Left lung (tissue), 10 donors: ENCODE data around the gene SLC48A1. TPM values are rescaled to one million over a fixed set of nuclear protein-coding genes. Genes with fewer than 3 reads are reported as not detected.

Source experiments
- ATAC-seq: fragments of 200-7000 bp; cut with Tn5 transposase; one replicate; pipeline ENCODE4 v1.9.1; 2020; ENCODE audit warnings: moderate library complexity
- DNase-seq, 4 donors: peaks; one replicate each; pipeline ENCODE4 v3.0.0-alpha.2; 2013 to 2020
- H3K27ac ChIP-seq, 2 donors: fragments of 200-600 bp; sonication (generic) in 1 of 2; one replicate each; pipeline versions ENCODE4 v1.5.0 to v1.8.0; 2020 to 2021
- H3K27me3 ChIP-seq, 2 donors: fragments of 200-600 bp; sonication (generic) in 1 of 2; one replicate each; pipeline versions ENCODE4 v1.5.0 to v1.8.0; 2020 to 2021
- H3K36me3 ChIP-seq, 2 donors: fragments of 200-600 bp; sonication (generic) in 1 of 2; one replicate each; pipeline versions ENCODE4 v1.5.0 to v1.8.0; 2020 to 2021
- H3K4me1 ChIP-seq, 2 donors: fragments of 200-600 bp; one replicate each; pipeline ENCODE4 v1.8.0; 2021
- H3K4me3 ChIP-seq, 2 donors: fragments of 200-600 bp; sonication (generic) in 1 of 2; one replicate each; pipeline versions ENCODE4 v1.5.0 to v1.8.0; 2020 to 2021; ENCODE audit warnings: mild to moderate bottlenecking in 1 of 2
- H3K9me3 ChIP-seq, 2 donors: fragments of 200-600 bp; sonication (generic) in 1 of 2; one replicate each; pipeline versions ENCODE4 v1.5.0 to v1.8.0; 2020 to 2021
- intact Hi-C, 2 donors: fragments of 100-400 bp; cut with DNase I; formaldehyde crosslinking; loops; one replicate each; pipeline versions ENCODE4 v1.11.2 to v1.14.2; 2022
- polyA plus RNA-seq, 6 donors: library from polyadenylated mRNA; unstranded; fragments of 120-200 nt; gene quantifications; one replicate each; pipeline ENCODE4 v1.2.1, GENCODE V29; 2013; ENCODE audit not compliant: insufficient read length in 6 of 6
- total RNA-seq, 2 donors: library from RNA; stranded (reverse); fragmentation: NEBNext Ultra II Directional; extraction: Animal tissue kit (Norgen Biotek cat#: 25700); gene quantifications; one replicate each; pipeline ENCODE4 v1.2.1, GENCODE V29; 2021
- TF ChIP-seq, protein P1 (sequence below), 2 donors: fragments of 200-600 bp; sonication (generic) in 1 of 2; IDR thresholded peaks; one replicate each; pipeline versions ENCODE4 v1.5.0 to v1.8.0; 2021; ENCODE audit warnings: antibody characterized with exemption in 2 of 2
- donor health status: DM: no; HTN: yes; CAD: no.
- donor health status: DM: no; HTN: no; CAD: no.

SLC48A1 gene
- total and polyA plus RNA-seq, 8 donors: 14.9 to 38.6 (median 18.3) TPM

DNA sequence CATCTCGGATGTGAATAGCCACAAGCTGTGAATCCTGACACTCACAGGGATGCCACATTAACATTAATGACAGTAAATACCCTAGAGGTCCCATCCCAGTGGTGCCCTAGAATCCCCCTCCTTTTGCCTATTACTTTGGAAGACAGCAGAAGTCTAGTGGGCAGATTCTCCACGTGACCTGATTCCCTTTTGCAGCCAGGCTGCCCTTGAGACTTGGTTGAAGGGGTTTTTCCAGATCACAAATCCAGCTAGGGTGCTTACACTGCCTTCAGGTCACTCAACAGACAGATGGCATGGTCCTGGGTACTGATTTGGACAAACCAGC, 38.0 kb downstream of the SLC48A1 start:
- DNase-seq (no peak), ATAC-seq (no peak)
- Histone ChIP-seq H3K4me1 (peaks cover 84 to 100% of the 10 kb centered on the region in 2 donors), H3K4me3 (no peak overlapping the region), H3K27me3 (no peaks in the 10 kb centered on the region), H3K36me3 (peaks cover 0 to 10% of the 10 kb centered on the region in 2 donors), H3K9me3 (no peaks in the 10 kb centered on the region), H3K27ac (peak overlapping the region; percentile 92)
- TF ChIP-seq, protein P1, sequence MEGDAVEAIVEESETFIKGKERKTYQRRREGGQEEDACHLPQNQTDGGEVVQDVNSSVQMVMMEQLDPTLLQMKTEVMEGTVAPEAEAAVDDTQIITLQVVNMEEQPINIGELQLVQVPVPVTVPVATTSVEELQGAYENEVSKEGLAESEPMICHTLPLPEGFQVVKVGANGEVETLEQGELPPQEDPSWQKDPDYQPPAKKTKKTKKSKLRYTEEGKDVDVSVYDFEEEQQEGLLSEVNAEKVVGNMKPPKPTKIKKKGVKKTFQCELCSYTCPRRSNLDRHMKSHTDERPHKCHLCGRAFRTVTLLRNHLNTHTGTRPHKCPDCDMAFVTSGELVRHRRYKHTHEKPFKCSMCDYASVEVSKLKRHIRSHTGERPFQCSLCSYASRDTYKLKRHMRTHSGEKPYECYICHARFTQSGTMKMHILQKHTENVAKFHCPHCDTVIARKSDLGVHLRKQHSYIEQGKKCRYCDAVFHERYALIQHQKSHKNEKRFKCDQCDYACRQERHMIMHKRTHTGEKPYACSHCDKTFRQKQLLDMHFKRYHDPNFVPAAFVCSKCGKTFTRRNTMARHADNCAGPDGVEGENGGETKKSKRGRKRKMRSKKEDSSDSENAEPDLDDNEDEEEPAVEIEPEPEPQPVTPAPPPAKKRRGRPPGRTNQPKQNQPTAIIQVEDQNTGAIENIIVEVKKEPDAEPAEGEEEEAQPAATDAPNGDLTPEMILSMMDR (IDR thresholded peaks at IDR 0.05): no peak
- intact Hi-C loops: no loop called here

DNA sequence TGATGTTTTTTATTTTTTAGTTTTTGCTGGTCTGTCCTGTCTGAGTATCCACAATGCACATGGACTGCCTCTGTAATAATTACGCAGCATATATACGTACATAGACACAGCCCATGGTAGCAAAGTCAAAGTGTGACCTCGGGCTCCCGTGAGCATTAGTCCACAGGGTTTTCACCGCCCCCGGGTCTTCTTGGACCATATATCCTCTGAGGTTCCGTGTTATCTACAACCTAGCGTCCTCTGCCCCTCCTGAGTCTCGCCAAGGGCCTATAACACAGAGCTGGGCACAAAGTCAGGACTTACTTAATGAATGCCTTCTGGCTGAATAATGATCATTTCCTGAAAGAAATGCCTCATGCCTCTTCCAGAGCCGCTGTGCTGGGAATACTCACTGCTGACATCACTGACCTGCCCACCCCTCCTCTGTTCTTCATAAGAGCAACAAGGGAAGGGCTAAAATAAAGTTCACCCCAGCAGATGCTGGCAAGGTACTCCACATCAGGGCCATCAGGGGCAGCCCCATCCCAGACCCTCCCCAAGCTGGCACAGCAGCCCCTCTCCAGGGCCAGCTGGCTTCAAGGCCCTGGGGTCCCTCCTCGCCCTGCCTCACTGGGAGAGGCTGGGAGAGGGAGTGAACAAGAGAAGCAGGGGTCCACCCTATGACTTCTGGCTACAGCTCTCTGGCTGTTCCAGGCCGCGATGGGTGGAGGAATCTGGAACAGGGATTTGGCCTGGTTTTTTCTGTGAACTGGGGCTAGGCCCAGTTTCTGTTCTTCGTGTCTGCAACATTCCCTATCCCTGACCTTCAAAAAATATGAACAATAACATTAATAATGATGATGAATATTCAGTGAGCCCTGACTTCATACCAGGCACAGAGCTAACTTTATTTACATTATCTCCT, 38.8 kb downstream of the SLC48A1 start:
- intact Hi-C loops: no loop called here
- no peaks in the 10 kb centered on the region for H3K27me3 ChIP-seq
- no peaks in the 10 kb centered on the region for H3K9me3 ChIP-seq
- H3K4me1 ChIP-seq: peaks cover 79 to 100% of the 10 kb centered on the region in 2 donors
- H3K4me3 ChIP-seq: peak overlapping the region in 1 of 2 donors; percentile 27
- peak; percentile 6 for ATAC-seq
- no peak for DNase-seq
- peaks cover 0 to 10% of the 10 kb centered on the region in 2 donors for H3K36me3 ChIP-seq
- peak overlapping the region; percentile 92 for H3K27ac ChIP-seq
- TF ChIP-seq, protein P1 (IDR thresholded peaks at IDR 0.05): no peak

DNA sequence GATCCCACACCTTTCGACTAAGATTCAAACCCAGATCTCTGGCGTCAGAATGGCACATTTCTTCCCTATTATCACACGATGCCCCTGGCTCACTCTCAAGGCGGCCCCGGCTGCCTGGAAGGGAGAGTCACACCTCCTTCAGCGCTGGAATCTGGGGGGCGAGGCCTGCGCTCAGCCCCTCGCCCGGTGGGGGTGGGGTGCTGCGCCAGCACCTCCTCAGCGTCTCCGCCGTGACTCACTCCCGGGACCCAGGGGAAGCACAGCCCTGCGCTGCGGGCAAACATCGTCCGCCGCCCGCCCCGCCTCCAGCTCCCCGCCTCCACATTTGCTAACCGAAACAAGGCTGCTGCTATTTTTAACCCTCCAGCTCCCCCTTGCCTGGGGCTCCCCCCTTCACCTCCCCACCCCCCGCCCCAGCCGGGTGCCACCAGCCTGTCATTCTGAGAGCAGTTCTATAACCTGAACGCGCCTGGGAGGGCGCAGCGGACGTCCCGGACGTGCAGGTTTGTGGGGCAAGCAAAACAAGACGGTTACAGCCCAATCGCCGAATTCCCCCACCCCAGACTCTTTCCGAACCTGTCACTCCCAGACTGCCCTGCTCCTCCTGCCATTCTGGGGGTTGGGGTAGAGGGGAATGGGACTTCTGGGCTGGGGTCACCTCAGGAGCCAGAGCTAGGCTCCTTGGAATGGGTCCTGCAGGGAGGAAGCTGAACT, 39.9 kb downstream of the SLC48A1 start:
- Histone ChIP-seq H3K36me3 (peaks cover 0 to 10% of the 10 kb centered on the region in 2 donors), H3K9me3 (no peaks in the 10 kb centered on the region), H3K27ac (peak overlapping the region; percentile 92), H3K4me1 (peaks cover 76 to 100% of the 10 kb centered on the region in 2 donors), H3K27me3 (no peaks in the 10 kb centered on the region), H3K4me3 (peak overlapping the region; percentile 2 to 27)
- DNase-seq (peak in 3 of 4 donors; percentile 88 to 98 (median 94)), ATAC-seq (peak; percentile 82)
- TF ChIP-seq, protein P1 (IDR thresholded peaks at IDR 0.05): peak in 1 of 2 donors; percentile 6
- intact Hi-C loops: no loop called here

DNA sequence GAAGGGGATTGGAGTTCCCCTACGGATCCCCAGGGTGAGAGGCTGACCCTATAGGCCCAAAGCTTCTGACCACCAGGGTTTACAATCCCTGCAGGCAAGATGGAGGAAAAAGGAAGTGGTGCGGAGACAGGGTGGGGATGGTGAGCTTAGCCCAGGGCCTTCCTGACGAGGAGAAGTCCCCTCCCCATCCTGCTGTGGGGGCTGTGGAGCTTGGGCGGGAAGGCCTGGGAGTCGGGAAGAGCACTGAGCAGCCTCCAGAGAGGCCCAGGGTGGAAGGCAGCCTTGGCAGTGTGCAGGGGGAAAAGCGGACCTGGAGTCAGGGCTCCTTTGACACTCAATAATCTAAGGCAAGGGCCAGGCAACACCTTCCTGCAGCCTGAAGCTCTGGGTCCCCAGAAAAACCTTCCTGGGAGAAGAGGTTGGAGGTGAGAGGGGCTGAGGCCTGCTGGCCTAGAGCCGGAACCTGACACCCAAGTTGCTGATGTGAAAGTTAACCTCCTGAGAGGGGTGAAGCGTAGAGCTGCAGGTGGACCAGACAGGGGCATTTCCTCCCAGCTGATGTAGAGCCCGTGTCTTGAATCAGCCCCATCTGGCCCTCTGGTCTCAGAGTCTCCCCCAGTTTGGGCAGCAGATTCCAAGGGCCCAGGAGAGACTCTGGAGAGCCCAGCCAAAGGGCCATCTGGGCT, 40.6 kb downstream of the SLC48A1 start:
- ATAC-seq (peak; percentile 1), DNase-seq (no peak)
- intact Hi-C loops: no loop called here
- no peaks in the 10 kb centered on the region for H3K9me3 ChIP-seq
- H3K27ac ChIP-seq: peak overlapping the region; percentile 92
- TF ChIP-seq, protein P1 (IDR thresholded peaks at IDR 0.05): no peak
- H3K4me1 ChIP-seq: peaks cover 69 to 100% of the 10 kb centered on the region in 2 donors
- peak overlapping the region in 1 of 2 donors; percentile 27 for H3K4me3 ChIP-seq
- peaks cover 0 to 10% of the 10 kb centered on the region in 2 donors for H3K36me3 ChIP-seq
- H3K27me3 ChIP-seq: no peaks in the 10 kb centered on the region
